IMR-90 (cell line): Measurements from ENCODE around the gene PLA2G2D. TPM values are rescaled to one million over a fixed set of nuclear protein-coding genes. Genes with fewer than 3 reads are reported as not detected.

ENCODE experiments used
- ATAC-seq: fragments of 200-7000 bp; cut with Tn5 transposase; 2 replicates; pipeline ENCODE4 v1.9.1; 2020; ENCODE audit warnings: low read depth, mild to moderate bottlenecking, moderate library complexity
- BruUV-seq: library from RNA; stranded (reverse); fragments of 400-500 nt; replicated peaks from 2 replicates; lab custom pipeline; 2021; lab: Mats Ljungman, UMichigan
- CTCF ChIA-PET: fragments of 300-600 bp; formaldehyde crosslinking; extraction: SDS; loops from one replicate; lab custom pipeline; 2021; ENCODE audit warnings: antibody characterized with exemption; lab: Yijun Ruan, JAX
- POLR2A ChIA-PET: fragments of 300-600 bp; sonication (Branson Sonifier 250); formaldehyde crosslinking; loops from one replicate; lab custom pipeline; 2022; ENCODE audit warnings: antibody characterized with exemption; ENCODE audit not compliant: unreplicated experiment; lab: Charles Lee
- DNase-seq: peaks from one replicate; pipeline ENCODE4 v3.0.0; 2013
- H2AFZ ChIP-seq: replicated peaks from 2 replicates; pipeline ENCODE3; 2013; ENCODE audit warnings: low read length, mild to moderate bottlenecking; ENCODE audit not compliant: poor library complexity
- H2AK5ac ChIP-seq: 2 replicates; pipeline ENCODE4 v1.6.1; 2013; ENCODE audit warnings: low read depth, low read length, inconsistent platforms
- H2AK9ac ChIP-seq: replicated peaks from 2 replicates; pipeline ENCODE3; 2013; ENCODE audit warnings: mild to moderate bottlenecking, low read depth, low read length, moderate library complexity; ENCODE audit not compliant: poor library complexity
- H2BK120ac ChIP-seq: 2 replicates; pipeline ENCODE4 v1.6.1; 2013; ENCODE audit warnings: low read depth, low read length, inconsistent platforms
- H2BK15ac ChIP-seq: 3 replicates; pipeline ENCODE4 v1.6.1; 2013; ENCODE audit warnings: low read depth, low read length, inconsistent platforms
- H2BK20ac ChIP-seq: 2 replicates; pipeline ENCODE4 v1.6.1; 2013; ENCODE audit warnings: low read depth, mild to moderate bottlenecking, inconsistent platforms, low read length, moderate library complexity
- H2BK5ac ChIP-seq: 2 replicates; pipeline ENCODE4 v1.6.1; 2013; ENCODE audit warnings: mild to moderate bottlenecking, low read depth, low read length, inconsistent platforms; ENCODE audit not compliant: poor library complexity, severe bottlenecking
- H3K14ac ChIP-seq: replicated peaks from 2 replicates; pipeline ENCODE4 v1.6.1; 2013; ENCODE audit warnings: low read depth, low read length, inconsistent platforms
- H3K18ac ChIP-seq: 2 replicates; pipeline ENCODE4 v1.6.1; 2013; ENCODE audit warnings: low read depth, low read length, control low read depth
- H3K23ac ChIP-seq: 2 replicates; pipeline ENCODE4 v1.6.1; 2013; ENCODE audit warnings: low read depth, low read length, inconsistent platforms
- H3K27ac ChIP-seq: 2 replicates; pipeline ENCODE4 v1.5.1; 2013; ENCODE audit warnings: mild to moderate bottlenecking, control low read depth, low read length; ENCODE audit not compliant: insufficient read depth
- H3K27me3 ChIP-seq: 2 replicates; pipeline ENCODE4 v1.6.1; 2013; ENCODE audit warnings: low read length; ENCODE audit not compliant: control insufficient read depth, insufficient read depth
- H3K36me3 ChIP-seq: 2 replicates; pipeline ENCODE4 v1.6.1; 2013; ENCODE audit warnings: low read length, mixed read lengths; ENCODE audit not compliant: control insufficient read depth, insufficient read depth
- H3K4ac ChIP-seq: 2 replicates; pipeline ENCODE4 v1.6.1; 2013; ENCODE audit warnings: low read depth, low read length, inconsistent platforms
- H3K4me1 ChIP-seq: 2 replicates; pipeline ENCODE4 v1.6.1; 2013; ENCODE audit warnings: low read length, mixed read lengths; ENCODE audit not compliant: control insufficient read depth, insufficient read depth
- H3K4me2 ChIP-seq: 2 replicates; pipeline ENCODE4 v1.6.1; 2013; ENCODE audit warnings: low read depth, mild to moderate bottlenecking, control low read depth, low read length, moderate library complexity
- H3K4me3 ChIP-seq: 2 replicates; pipeline ENCODE4 v1.5.1; 2013; ENCODE audit warnings: low read depth, mild to moderate bottlenecking, control low read depth, low read length, moderate library complexity; ENCODE audit not compliant: insufficient read depth
- H3K56ac ChIP-seq: 2 replicates; pipeline ENCODE4 v1.6.1; 2013; ENCODE audit warnings: low read length, inconsistent platforms; ENCODE audit not compliant: insufficient read depth; ENCODE audit errors: extremely low read depth
- H3K79me1 ChIP-seq, 2 experiments: 2 replicates each; pipeline ENCODE4 v1.6.1; 2013; ENCODE audit warnings: low read length in 2 of 2, inconsistent platforms in 1 of 2, low read depth in 1 of 2
- H3K9ac ChIP-seq: 2 replicates; pipeline ENCODE4 v1.6.1; 2013; ENCODE audit warnings: low read depth, low read length, control low read depth
- H3K9me1 ChIP-seq: 2 replicates; pipeline ENCODE4 v1.6.1; 2013; ENCODE audit warnings: low read length, inconsistent platforms; ENCODE audit not compliant: insufficient read depth
- H3K9me3 ChIP-seq: 2 replicates; pipeline ENCODE4 v1.6.1; 2013; ENCODE audit warnings: low read length; ENCODE audit not compliant: control insufficient read depth, insufficient read depth
- H4K20me1 ChIP-seq: 2 replicates; pipeline ENCODE4 v1.6.1; 2013; ENCODE audit warnings: low read length, inconsistent platforms; ENCODE audit not compliant: insufficient read depth
- H4K5ac ChIP-seq: 2 replicates; pipeline ENCODE4 v1.6.1; 2013; ENCODE audit warnings: mild to moderate bottlenecking, low read depth, low read length, control low read depth
- H4K8ac ChIP-seq, 2 experiments: 2 replicates each; pipeline ENCODE4 v1.6.1; 2013; ENCODE audit warnings: low read depth in 2 of 2, low read length in 2 of 2, control low read depth in 1 of 2, inconsistent platforms in 1 of 2
- H4K91ac ChIP-seq: 2 replicates; pipeline ENCODE4 v1.6.1; 2013; ENCODE audit warnings: low read depth, low read length, inconsistent platforms; ENCODE audit not compliant: insufficient read depth
- BHLHE40 ChIP-seq: fragments of 150-350 bp; IDR thresholded peaks from 2 replicates; pipeline ENCODE4 v1.6.1; 2016; ENCODE audit warnings: mild to moderate bottlenecking, low read depth, low read length
- CEBPB ChIP-seq: IDR thresholded peaks from 2 replicates; pipeline ENCODE4 v1.6.1; 2012; ENCODE audit warnings: low read depth, low read length, improper control_type of control experiment
- CHD1 ChIP-seq: IDR thresholded peaks from 2 replicates; pipeline ENCODE4 v1.6.1; 2012; ENCODE audit warnings: low read depth, low read length, improper control_type of control experiment
- CTCF ChIP-seq: conservative IDR thresholded peaks from 2 replicates; pipeline ENCODE4 v1.5.1; 2012; ENCODE audit warnings: mild to moderate bottlenecking, low read depth, low read length, improper control_type of control experiment
- ELK1 ChIP-seq: fragments of 150-350 bp; IDR thresholded peaks from 2 replicates; pipeline ENCODE4 v1.6.1; 2016; ENCODE audit warnings: low read depth, mild to moderate bottlenecking, low read length, moderate library complexity, borderline replicate concordance
- FOS ChIP-seq: fragments of 150-350 bp; IDR thresholded peaks from 2 replicates; pipeline ENCODE4 v1.6.1; 2016; ENCODE audit warnings: low read depth, low read length
- MAFK ChIP-seq: IDR thresholded peaks from 2 replicates; pipeline ENCODE4 v1.6.1; 2012; ENCODE audit warnings: low read depth, low read length, improper control_type of control experiment
- MAZ ChIP-seq: IDR thresholded peaks from 2 replicates; pipeline ENCODE4 v1.6.1; 2012; ENCODE audit warnings: low read depth, mild to moderate bottlenecking, low read length, improper control_type of control experiment, moderate library complexity, borderline replicate concordance
- MXI1 ChIP-seq: IDR thresholded peaks from 2 replicates; pipeline ENCODE4 v1.6.1; 2012; ENCODE audit warnings: low read depth, mild to moderate bottlenecking, low read length, moderate library complexity, borderline replicate concordance
- NFE2L2 ChIP-seq: fragments of 150-350 bp; IDR thresholded peaks from 2 replicates; pipeline ENCODE4 v1.6.1; 2016; ENCODE audit warnings: low read depth, mild to moderate bottlenecking, low read length
- POLR2A ChIP-seq: IDR thresholded peaks from 2 replicates; pipeline ENCODE4 v1.6.1; 2012; ENCODE audit warnings: mild to moderate bottlenecking, low read depth, low read length
- RAD21 ChIP-seq: IDR thresholded peaks from 2 replicates; pipeline ENCODE4 v1.6.1; 2012; ENCODE audit warnings: low read length, improper control_type of control experiment
- RCOR1 ChIP-seq: IDR thresholded peaks from 2 replicates; pipeline ENCODE4 v1.6.1; 2012; ENCODE audit warnings: mild to moderate bottlenecking, low read length, improper control_type of control experiment; ENCODE audit not compliant: insufficient replicate concordance
- RFX5 ChIP-seq: IDR thresholded peaks from 2 replicates; pipeline ENCODE4 v1.8.0; 2012; ENCODE audit warnings: low read depth, mild to moderate bottlenecking, low read length, moderate library complexity
- SMC3 ChIP-seq: fragments of 150-350 bp; IDR thresholded peaks from 2 replicates; pipeline ENCODE4 v1.6.1; 2016; ENCODE audit warnings: low read depth, mild to moderate bottlenecking, antibody characterized with exemption, low read length, moderate library complexity
- USF2 ChIP-seq: fragments of 150-350 bp; IDR thresholded peaks from 2 replicates; pipeline ENCODE4 v1.6.1; 2017; ENCODE audit warnings: mild to moderate bottlenecking, antibody characterized with exemption, low read length, low read depth
- WGBS, 2 experiments: methylation state at CpG; one replicate each; pipeline versions ENCODE4 v1.1.5 to v1.1.7; 2013; ENCODE audit warnings: missing lambda C conversion rate in 2 of 2; ENCODE audit not compliant: insufficient read length in 1 of 2; ENCODE audit errors: extremely low coverage in 2 of 2; 5-methylcytosine and 5-hydroxymethylcytosine counted together
- dilution Hi-C: fragments of 300-500 bp; cut with HindIII; formaldehyde crosslinking; loops from one replicate; pipeline ENCODE4 v1.14.3; 2018; ENCODE audit warnings: low sequenced_read_pairs; ENCODE audit not compliant: unreplicated experiment
- in situ Hi-C: fragments of 300-500 bp; cut with MboI; formaldehyde crosslinking; loops from 3 replicates; pipeline ENCODE4 v1.14.3; 2019; ENCODE audit warnings: low sequenced_read_pairs, inconsistent platforms, mixed read lengths
- intact Hi-C: fragments of 100-400 bp; cut with micrococcal nuclease; formaldehyde crosslinking; loops from 2 replicates; pipeline ENCODE4 v1.10.0; 2022
- polyA plus RNA-seq, 3 experiments: library from polyadenylated mRNA; depleted of rRNA; stranded (reverse); fragments of >200 nt; gene quantifications; 2 replicates each; pipeline ENCODE4 v1.2.3, GENCODE V29; 2012; ENCODE audit warnings: low replicate concordance in 1 of 3
- total RNA-seq: library from RNA; depleted of rRNA; stranded (reverse); fragments of >200 nt; gene quantifications from 2 replicates; pipeline ENCODE4 v1.2.3, GENCODE V29; 2012

PLA2G2D gene
- total and polyA plus RNA-seq, 2 of the 4 experiments (the other 2 are of a cell fraction): not detected

- H4K20me1 ChIP-seq: no peaks in the 10 kb centered on the region
- TF ChIP-seq MAZ (no peak), RCOR1 (no peak), POLR2A (no peak), SMC3 (no peak), ELK1 (no peak), RFX5 (no peak), MAFK (no peak), CTCF (no peak), RAD21 (no peak), BHLHE40 (no peak), NFE2L2 (no peak), CHD1 (no peak), MXI1 (no peak), CEBPB (no peak), FOS (no peak), USF2 (no peak)
- no peak overlapping the region for H3K14ac ChIP-seq
- H3K9ac ChIP-seq: no peak overlapping the region
- intact Hi-C loops (no loop called here), dilution Hi-C loops (no loop called here), in situ Hi-C loops (no loop called here)
- no peak overlapping the region for H2BK5ac ChIP-seq
- no peak overlapping the region for H2AFZ ChIP-seq
- no peak overlapping the region for H3K18ac ChIP-seq
- no peak overlapping the region for H2AK5ac ChIP-seq
- H3K4ac ChIP-seq: no peak overlapping the region
- H3K56ac ChIP-seq: no peak overlapping the region
- no peak overlapping the region for H2BK15ac ChIP-seq
- no peak overlapping the region for H4K91ac ChIP-seq
- H3K4me1 ChIP-seq: no peaks in the 10 kb centered on the region
- H3K9me1 ChIP-seq: no peaks in the 10 kb centered on the region
- no peak overlapping the region for H4K5ac ChIP-seq
- no peak for DNase-seq
- POLR2A ChIA-PET: no interaction called here
- no peak overlapping the region for H4K8ac ChIP-seq
- H3K4me3 ChIP-seq: no peak overlapping the region
- WGBS, 2 experiments: 100% methylated on average over 1 of the region's 10 CpGs; no CpG with 5 or more reads in 1 of the 2 experiments
- H3K9me3 ChIP-seq: no peaks in the 10 kb centered on the region
- CTCF ChIA-PET: no interaction called here
- no TSS peak for BruUV-seq
- no peak overlapping the region for H2BK20ac ChIP-seq
- H3K36me3 ChIP-seq: no peaks in the 10 kb centered on the region
- no peak overlapping the region for H3K23ac ChIP-seq
- peaks cover 28% of the 10 kb centered on the region for H3K27me3 ChIP-seq
- H3K27ac ChIP-seq: no peak overlapping the region
- no peak overlapping the region for H2BK120ac ChIP-seq
- no peak overlapping the region for H2AK9ac ChIP-seq
- no peaks in the 10 kb centered on the region for H3K79me1 ChIP-seq
- no peak for ATAC-seq
- H3K4me2 ChIP-seq: no peak overlapping the region
These were observed 36.0 kb downstream of the PLA2G2D start for GRCh38 chr1:20083178-20083944.
